CD4-positive, alpha-beta memory T cell (primary cell): ENCODE results near the gene XPO1. TPM values are rescaled to one million over a fixed set of nuclear protein-coding genes. Genes with fewer than 3 reads are reported as not detected.
A peak's percentile ranks its signal among the peaks of the same experiment; 100 is the strongest.
"Not testable (repeated sequence)": the region's sequence is repeated elsewhere in the genome, so short reads cannot be mapped to it uniquely, and the experiment has no call there.

Source experiments
- CTCF ChIA-PET: fragments of 350-600 bp; sonication (Branson Sonifier 250); formaldehyde crosslinking; loops from one replicate; lab custom pipeline; 2021; ENCODE audit warnings: inconsistent platforms; ENCODE audit not compliant: partially characterized antibody; lab: Charles Lee
- POLR2A ChIA-PET: fragments of 350-600 bp; sonication (Branson Sonifier 250); formaldehyde crosslinking; loops from one replicate; lab custom pipeline; 2021; ENCODE audit not compliant: partially characterized antibody; lab: Charles Lee
- DNase-seq, 5 donors: peaks; one replicate each; pipeline versions ENCODE4 v3.0.0 to v3.0.0-alpha.2; 2020 to 2022; ENCODE audit warnings: mixed read lengths in 1 of 5
- H3K27ac ChIP-seq: one replicate; pipeline ENCODE4 v1.7.0; 2013; ENCODE audit warnings: low read depth, low read length
- H3K27me3 ChIP-seq: 2 replicates; pipeline ENCODE4 v1.7.0; 2013; ENCODE audit warnings: mild to moderate bottlenecking, low read length, moderate library complexity; ENCODE audit not compliant: insufficient read depth
- H3K36me3 ChIP-seq: 2 replicates; pipeline ENCODE4 v1.7.0; 2013; ENCODE audit warnings: mild to moderate bottlenecking, low read length, moderate library complexity; ENCODE audit not compliant: insufficient read depth
- H3K4me1 ChIP-seq: 2 replicates; pipeline ENCODE4 v1.7.0; 2013; ENCODE audit warnings: mild to moderate bottlenecking, low read length, moderate library complexity; ENCODE audit not compliant: insufficient read depth
- H3K4me3 ChIP-seq, 2 donors: one replicate each; pipeline ENCODE4 v1.7.0; 2013; ENCODE audit warnings: low read length in 2 of 2, mild to moderate bottlenecking in 1 of 2
- H3K9me3 ChIP-seq, 2 donors: one replicate each; pipeline ENCODE4 v1.7.0; 2013; ENCODE audit warnings: low read length in 2 of 2, control low read depth in 1 of 2; ENCODE audit not compliant: control insufficient read depth in 1 of 2
- H3K27ac Mint-ChIP-seq, 7 donors: one replicate each; pipeline ENCODE4 v1.8.0; 2020 to 2021; ENCODE audit warnings: mixed read lengths in 7 of 7, mild to moderate bottlenecking in 6 of 7, inconsistent platforms in 3 of 7, moderate library complexity in 3 of 7
- H3K27me3 Mint-ChIP-seq, 2 donors: one replicate each; pipeline ENCODE4 v1.8.0; 2020 to 2021; ENCODE audit warnings: mixed read lengths in 2 of 2
- H3K36me3 Mint-ChIP-seq, 2 donors: one replicate each; pipeline ENCODE4 v1.8.0; 2020 to 2021; ENCODE audit warnings: mixed read lengths in 2 of 2, inconsistent platforms in 1 of 2, mild to moderate bottlenecking in 1 of 2
- H3K4me1 Mint-ChIP-seq, 4 donors: one replicate each; pipeline ENCODE4 v1.8.0; 2020 to 2021; ENCODE audit warnings: mixed read lengths in 4 of 4, mild to moderate bottlenecking in 1 of 4
- H3K4me3 Mint-ChIP-seq, 8 donors: one replicate each; pipeline ENCODE4 v1.8.0; 2020 to 2021; ENCODE audit warnings: mixed read lengths in 8 of 8, mild to moderate bottlenecking in 7 of 8, moderate library complexity in 6 of 8, inconsistent platforms in 3 of 8
- H3K9me3 Mint-ChIP-seq, 8 donors: one replicate each; pipeline ENCODE4 v1.8.0; 2020 to 2021; ENCODE audit warnings: mixed read lengths in 8 of 8, mild to moderate bottlenecking in 5 of 8, inconsistent platforms in 3 of 8, moderate library complexity in 1 of 8
- intact Hi-C: fragments of 100-400 bp; cut with micrococcal nuclease; formaldehyde crosslinking; loops from one replicate; pipeline ENCODE4 v1.15.1; 2023
- polyA plus RNA-seq, 2 donors: library from polyadenylated mRNA; unstranded; fragments of 300-500 nt; fragmentation: Illumina TruSeq; gene quantifications; one replicate each; pipeline ENCODE4 v1.2.3, GENCODE V29; 2021
- total RNA-seq, 2 experiments: library from RNA; stranded (reverse); gene quantifications; one replicate each; pipeline ENCODE4 v1.2.3, GENCODE V29; 2021

The XPO1 gene
- total and polyA plus RNA-seq, 4 experiments from 2014 or later = 26.8 to 180 (median 110) TPM

GRCh38 chr2:61450144-61450543 is 88.0 kb downstream of the XPO1 start:
- no peak for DNase-seq
- CTCF ChIA-PET = no interaction called here
- intact Hi-C loops = no loop called here
- Mint-ChIP-seq H3K4me1 (peaks cover 27 to 65% (median 45%) of the 10 kb centered on the region in 4 donors), H3K9me3 (no peaks in the 10 kb centered on the region), H3K36me3 (peaks cover 13 to 25% of the 10 kb centered on the region in 2 donors), H3K4me3 (peak overlapping the region in 1 of 8 donors; percentile 50), H3K27me3 (no peaks in the 10 kb centered on the region), H3K27ac (peak overlapping the region in 1 of 7 donors; percentile 57)
- no peaks in the 10 kb centered on the region for H3K36me3 ChIP-seq
- no peak overlapping the region for H3K27ac ChIP-seq
- POLR2A ChIA-PET = interaction anchor here (1.4 kb wide), 1 partner anchor 89 kb away, joined by 3 read pairs; no protein-coding TSS in a partner anchor
- peaks cover 50% of the 10 kb centered on the region for H3K4me1 ChIP-seq
- H3K4me3 ChIP-seq = no peak overlapping the region
- H3K27me3 ChIP-seq = no peaks in the 10 kb centered on the region
- H3K9me3 ChIP-seq = no peaks in the 10 kb centered on the region

GRCh38 chr2:61448229-61448628 is 89.9 kb downstream of the XPO1 start:
- intact Hi-C loops = no loop called here
- POLR2A ChIA-PET = no interaction called here
- CTCF ChIA-PET = no interaction called here
- H3K27me3 Mint-ChIP-seq = no peaks in the 10 kb centered on the region
- Histone ChIP-seq H3K4me1 (peaks cover 45% of the 10 kb centered on the region), H3K9me3 (no peaks in the 10 kb centered on the region), H3K4me3 (no peak overlapping the region), H3K36me3 (no peaks in the 10 kb centered on the region), H3K27me3 (no peaks in the 10 kb centered on the region), H3K27ac (no peak overlapping the region)
- H3K4me3 Mint-ChIP-seq = no peak overlapping the region
- H3K36me3 Mint-ChIP-seq = peaks cover 26 to 37% of the 10 kb centered on the region in 2 donors
- H3K9me3 Mint-ChIP-seq = no peaks in the 10 kb centered on the region
- DNase-seq = no peak
- peak overlapping the region in 1 of 7 donors; percentile 19 for H3K27ac Mint-ChIP-seq
- peaks cover 32 to 69% (median 53%) of the 10 kb centered on the region in 4 donors for H3K4me1 Mint-ChIP-seq

- intact Hi-C loops, H3K4me3 ChIP-seq, H3K9me3 Mint-ChIP-seq, H3K9me3 ChIP-seq, H3K27ac ChIP-seq, DNase-seq, H3K27me3 Mint-ChIP-seq, H3K27me3 ChIP-seq, H3K36me3 ChIP-seq: not testable (repeated sequence)
- H3K27ac Mint-ChIP-seq = peak overlapping the region in 2 of 7 donors; percentile 17 to 42
- peaks cover 22 to 34% of the 10 kb centered on the region in 2 donors for H3K36me3 Mint-ChIP-seq
- peaks cover 41 to 74% (median 59%) of the 10 kb centered on the region in 4 donors for H3K4me1 Mint-ChIP-seq
- peak overlapping the region in 2 of 8 donors; percentile 20 to 30 for H3K4me3 Mint-ChIP-seq
- CTCF ChIA-PET = interaction anchor here (2.2 kb wide), 1 partner anchor 21 kb away, joined by 9 read pairs; no protein-coding TSS in a partner anchor
- peaks cover 57% of the 10 kb centered on the region for H3K4me1 ChIP-seq
- POLR2A ChIA-PET = interaction anchor here (1.0 kb wide), 1 partner anchor 271 kb away, joined by 3 read pairs; no protein-coding TSS in a partner anchor
These were observed 91.2 kb downstream of the XPO1 start for GRCh38 chr2:61446971-61447370.

GRCh38 chr2:61443342-61444041 is 94.7 kb downstream of the XPO1 start:
- Mint-ChIP-seq H3K4me1 (peaks cover 49 to 80% (median 60%) of the 10 kb centered on the region in 4 donors), H3K4me3 (peak overlapping the region in 3 of 8 donors; percentile 1 to 53 (median 35)), H3K27me3 (no peaks in the 10 kb centered on the region), H3K36me3 (peaks cover 30% of the 10 kb centered on the region in 2 donors), H3K9me3 (peaks cover 0 to 7% (median 2%) of the 10 kb centered on the region in 8 donors), H3K27ac (peak overlapping the region in 3 of 7 donors; percentile 5 to 41 (median 20))
- H3K27me3 ChIP-seq = no peaks in the 10 kb centered on the region
- no peaks in the 10 kb centered on the region for H3K36me3 ChIP-seq
- peaks cover 56% of the 10 kb centered on the region for H3K4me1 ChIP-seq
- H3K9me3 ChIP-seq = no peaks in the 10 kb centered on the region
- no peak overlapping the region for H3K27ac ChIP-seq
- no peak for DNase-seq
- intact Hi-C loops = no loop called here
- no peak overlapping the region for H3K4me3 ChIP-seq
- ChIA-PET POLR2A (no interaction called here), CTCF (interaction anchor here (1.1 to 2.3 kb wide), 2 partner anchors 13 to 17 kb away, joined by 4 to 9 read pairs; no protein-coding TSS in a partner anchor)

GRCh38 chr2:61439241-61440002 is 98.7 kb downstream of the XPO1 start:
- H3K4me3 Mint-ChIP-seq = peak overlapping the region in 3 of 8 donors; percentile 2 to 47 (median 47)
- Histone ChIP-seq H3K36me3 (no peaks in the 10 kb centered on the region), H3K27me3 (no peaks in the 10 kb centered on the region), H3K4me1 (peaks cover 56% of the 10 kb centered on the region), H3K4me3 (no peak overlapping the region), H3K9me3 (no peaks in the 10 kb centered on the region), H3K27ac (no peak overlapping the region)
- DNase-seq = no peak
- peak overlapping the region in 5 of 7 donors; percentile 12 to 50 (median 16) for H3K27ac Mint-ChIP-seq
- intact Hi-C loops = no loop called here
- H3K9me3 Mint-ChIP-seq = peaks cover 2 to 27% (median 18%) of the 10 kb centered on the region in 8 donors
- peaks cover 59 to 83% (median 70%) of the 10 kb centered on the region in 4 donors for H3K4me1 Mint-ChIP-seq
- peaks cover 32 to 46% of the 10 kb centered on the region in 2 donors for H3K36me3 Mint-ChIP-seq
- no peaks in the 10 kb centered on the region for H3K27me3 Mint-ChIP-seq
- CTCF ChIA-PET = interaction anchor here (1.6 to 2.6 kb wide), 3 partner anchors 13 to 18 kb away, joined by 3 to 11 read pairs (median 5); no protein-coding TSS in a partner anchor
- POLR2A ChIA-PET = no interaction called here

- Histone ChIP-seq H3K36me3 (no peaks in the 10 kb centered on the region), H3K27ac (no peak overlapping the region), H3K9me3 (no peaks in the 10 kb centered on the region), H3K27me3 (no peaks in the 10 kb centered on the region), H3K4me3 (no peak overlapping the region), H3K4me1 (peaks cover 60% of the 10 kb centered on the region)
- Mint-ChIP-seq H3K4me3 (peak overlapping the region in 2 of 8 donors; percentile 26 to 62), H3K27ac (peak overlapping the region in 5 of 7 donors; percentile 14 to 50 (median 40)), H3K36me3 (peaks cover 28 to 41% of the 10 kb centered on the region in 2 donors), H3K9me3 (peaks cover 2 to 27% (median 18%) of the 10 kb centered on the region in 8 donors), H3K27me3 (no peaks in the 10 kb centered on the region), H3K4me1 (peaks cover 63 to 83% (median 72%) of the 10 kb centered on the region in 4 donors)
- intact Hi-C loops = no loop called here
- CTCF ChIA-PET = interaction anchor here (1.7 to 2.6 kb wide), 2 partner anchors 12 to 18 kb away, joined by 3 to 11 read pairs; no protein-coding TSS in a partner anchor
- no peak for DNase-seq
- POLR2A ChIA-PET = interaction anchor here (0.9 kb wide), 1 partner anchor 30 kb away, joined by 4 read pairs; no protein-coding TSS in a partner anchor
These were observed 99.5 kb downstream of the XPO1 start for GRCh38 chr2:61438670-61439069.
